HG02981 (cell line): Measurements from ENCODE around the gene TMC5.
"Not testable (repeated sequence)": the region's sequence is repeated elsewhere in the genome, so short reads cannot be mapped to it uniquely, and the experiment has no call there.

Experiments used
- ATAC-seq: cut with Tn5 transposase; IDR thresholded peaks from one replicate; pipeline ENCODE4 v1.9.1; 2021; ENCODE audit warnings: mild to moderate bottlenecking, moderate library complexity; ENCODE audit not compliant: unreplicated experiment

TMC5 gene

GRCh38 chr16:19417640-19418039, at the start of gene TMC5:
Gene TMC5 (plus strand): TSS chr16:19417883. CDS start chr16:19440039, 22,156 bp downstream.
- no peak for ATAC-seq

GRCh38 chr16:19372541-19372940, 45.1 kb upstream of the TMC5 start:
- ATAC-seq: not testable (repeated sequence)

GRCh38 chr16:19374402-19374801, 43.3 kb upstream of the TMC5 start:
- no peak for ATAC-seq

- no peak for ATAC-seq
These were observed 42.0 kb upstream of the TMC5 start for GRCh38 chr16:19375561-19376158.

GRCh38 chr16:19377864-19378263, 39.8 kb upstream of the TMC5 start:
- no peak for ATAC-seq

- no peak for ATAC-seq
These were observed 39.2 kb upstream of the TMC5 start for GRCh38 chr16:19378511-19378910.

GRCh38 chr16:19379838-19380237, 37.8 kb upstream of the TMC5 start:
- no peak for ATAC-seq

GRCh38 chr16:19380328-19380727, 37.4 kb upstream of the TMC5 start:
- no peak for ATAC-seq

GRCh38 chr16:19382084-19382801, 35.4 kb upstream of the TMC5 start:
- no peak for ATAC-seq

GRCh38 chr16:19382887-19383816, 34.5 kb upstream of the TMC5 start:
- ATAC-seq: no peak

GRCh38 chr16:19384656-19385055, 33.0 kb upstream of the TMC5 start:
- ATAC-seq: no peak

GRCh38 chr16:19386525-19386924, 31.2 kb upstream of the TMC5 start:
- ATAC-seq: no peak

GRCh38 chr16:19389246-19389645, 28.4 kb upstream of the TMC5 start:
- ATAC-seq: no peak

GRCh38 chr16:19391185-19391776, 26.4 kb upstream of the TMC5 start:
- ATAC-seq: not testable (repeated sequence)

- no peak for ATAC-seq
These were observed 25.3 kb upstream of the TMC5 start for GRCh38 chr16:19392352-19392751.

- no peak for ATAC-seq
These were observed 24.2 kb upstream of the TMC5 start for GRCh38 chr16:19393226-19394111.

- ATAC-seq: not testable (repeated sequence)
These were observed 21.9 kb upstream of the TMC5 start for GRCh38 chr16:19395646-19396267.

- no peak for ATAC-seq
These were observed 21.1 kb upstream of the TMC5 start for GRCh38 chr16:19396555-19397011.

GRCh38 chr16:19397373-19397772, 20.3 kb upstream of the TMC5 start:
- ATAC-seq: not testable (repeated sequence)

GRCh38 chr16:19400711-19401110, 17.0 kb upstream of the TMC5 start:
- no peak for ATAC-seq
